NT2/D1 (cell line): ENCODE results near the gene TRMT1L.

Experiments used
- SUZ12 ChIP-seq: IDR thresholded peaks from 2 replicates; pipeline ENCODE4 v1.6.1; 2011; ENCODE audit not compliant: insufficient read length, insufficient read depth; ENCODE audit errors: extremely low read depth
- ZNF274 ChIP-seq: IDR thresholded peaks from 2 replicates; pipeline ENCODE4 v1.6.1; 2011; ENCODE audit warnings: mild to moderate bottlenecking, low read depth, low read length

GRCh38 chr1:185096531-185096930, 60.2 kb downstream of the TRMT1L start:
- TF ChIP-seq SUZ12 (no peak), ZNF274 (no peak)
